AG08396 (cell line): ENCODE data around the gene PPL.
"Not testable (repeated sequence)": the region's sequence is repeated elsewhere in the genome, so short reads cannot be mapped to it uniquely, and the experiment has no call there.

Experiments used
- DNase-seq: peaks from one replicate; pipeline ENCODE4 v3.0.0; 2012; ENCODE audit warnings: low spot score, mixed read lengths

PPL gene, protein sequence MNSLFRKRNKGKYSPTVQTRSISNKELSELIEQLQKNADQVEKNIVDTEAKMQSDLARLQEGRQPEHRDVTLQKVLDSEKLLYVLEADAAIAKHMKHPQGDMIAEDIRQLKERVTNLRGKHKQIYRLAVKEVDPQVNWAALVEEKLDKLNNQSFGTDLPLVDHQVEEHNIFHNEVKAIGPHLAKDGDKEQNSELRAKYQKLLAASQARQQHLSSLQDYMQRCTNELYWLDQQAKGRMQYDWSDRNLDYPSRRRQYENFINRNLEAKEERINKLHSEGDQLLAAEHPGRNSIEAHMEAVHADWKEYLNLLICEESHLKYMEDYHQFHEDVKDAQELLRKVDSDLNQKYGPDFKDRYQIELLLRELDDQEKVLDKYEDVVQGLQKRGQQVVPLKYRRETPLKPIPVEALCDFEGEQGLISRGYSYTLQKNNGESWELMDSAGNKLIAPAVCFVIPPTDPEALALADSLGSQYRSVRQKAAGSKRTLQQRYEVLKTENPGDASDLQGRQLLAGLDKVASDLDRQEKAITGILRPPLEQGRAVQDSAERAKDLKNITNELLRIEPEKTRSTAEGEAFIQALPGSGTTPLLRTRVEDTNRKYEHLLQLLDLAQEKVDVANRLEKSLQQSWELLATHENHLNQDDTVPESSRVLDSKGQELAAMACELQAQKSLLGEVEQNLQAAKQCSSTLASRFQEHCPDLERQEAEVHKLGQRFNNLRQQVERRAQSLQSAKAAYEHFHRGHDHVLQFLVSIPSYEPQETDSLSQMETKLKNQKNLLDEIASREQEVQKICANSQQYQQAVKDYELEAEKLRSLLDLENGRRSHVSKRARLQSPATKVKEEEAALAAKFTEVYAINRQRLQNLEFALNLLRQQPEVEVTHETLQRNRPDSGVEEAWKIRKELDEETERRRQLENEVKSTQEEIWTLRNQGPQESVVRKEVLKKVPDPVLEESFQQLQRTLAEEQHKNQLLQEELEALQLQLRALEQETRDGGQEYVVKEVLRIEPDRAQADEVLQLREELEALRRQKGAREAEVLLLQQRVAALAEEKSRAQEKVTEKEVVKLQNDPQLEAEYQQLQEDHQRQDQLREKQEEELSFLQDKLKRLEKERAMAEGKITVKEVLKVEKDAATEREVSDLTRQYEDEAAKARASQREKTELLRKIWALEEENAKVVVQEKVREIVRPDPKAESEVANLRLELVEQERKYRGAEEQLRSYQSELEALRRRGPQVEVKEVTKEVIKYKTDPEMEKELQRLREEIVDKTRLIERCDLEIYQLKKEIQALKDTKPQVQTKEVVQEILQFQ (N-terminal part only)

GRCh38 chr16:4936991-4937781 is at the start of gene PPL:
Gene PPL (minus strand): TSS chr16:4937148. CDS start chr16:4937045, 103 bp downstream.
- no peak for DNase-seq

DNA sequence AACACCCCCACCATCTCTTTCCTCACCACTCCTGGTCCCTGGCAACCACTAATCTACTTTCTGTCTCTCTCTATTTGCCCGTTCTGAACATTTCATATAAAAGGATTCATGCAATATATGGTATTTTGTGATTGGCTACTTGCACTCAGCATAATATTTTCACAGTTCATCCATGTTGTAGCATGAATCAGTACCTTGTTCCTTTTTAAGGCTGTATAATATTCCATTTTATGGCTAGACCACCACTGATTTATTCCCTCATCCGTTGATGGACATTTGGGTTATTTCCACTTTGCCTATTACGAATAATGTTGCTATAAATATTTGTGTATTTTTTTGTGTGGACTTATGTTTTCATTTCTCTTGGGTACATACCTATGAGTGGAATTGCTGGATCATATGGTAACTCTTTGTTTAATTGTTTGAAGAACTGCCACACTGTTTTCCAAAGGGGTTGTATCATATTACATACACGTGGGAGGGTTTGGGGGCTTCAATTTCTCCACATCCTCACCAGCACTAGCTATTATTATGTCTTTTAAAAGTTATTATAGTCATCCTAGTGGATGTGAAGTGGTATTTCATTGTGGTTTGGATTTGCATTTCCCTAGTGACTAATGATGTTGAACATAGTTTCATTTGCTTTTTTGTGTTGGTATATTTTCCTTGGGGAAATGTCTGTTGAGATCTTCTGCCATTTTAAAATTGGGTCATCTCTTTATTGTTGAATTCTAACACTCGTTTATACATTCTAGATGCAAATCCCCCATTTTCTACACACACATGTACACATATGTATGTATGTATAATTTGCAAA is 47.4 kb upstream of the PPL start:
- no peak for DNase-seq

DNA sequence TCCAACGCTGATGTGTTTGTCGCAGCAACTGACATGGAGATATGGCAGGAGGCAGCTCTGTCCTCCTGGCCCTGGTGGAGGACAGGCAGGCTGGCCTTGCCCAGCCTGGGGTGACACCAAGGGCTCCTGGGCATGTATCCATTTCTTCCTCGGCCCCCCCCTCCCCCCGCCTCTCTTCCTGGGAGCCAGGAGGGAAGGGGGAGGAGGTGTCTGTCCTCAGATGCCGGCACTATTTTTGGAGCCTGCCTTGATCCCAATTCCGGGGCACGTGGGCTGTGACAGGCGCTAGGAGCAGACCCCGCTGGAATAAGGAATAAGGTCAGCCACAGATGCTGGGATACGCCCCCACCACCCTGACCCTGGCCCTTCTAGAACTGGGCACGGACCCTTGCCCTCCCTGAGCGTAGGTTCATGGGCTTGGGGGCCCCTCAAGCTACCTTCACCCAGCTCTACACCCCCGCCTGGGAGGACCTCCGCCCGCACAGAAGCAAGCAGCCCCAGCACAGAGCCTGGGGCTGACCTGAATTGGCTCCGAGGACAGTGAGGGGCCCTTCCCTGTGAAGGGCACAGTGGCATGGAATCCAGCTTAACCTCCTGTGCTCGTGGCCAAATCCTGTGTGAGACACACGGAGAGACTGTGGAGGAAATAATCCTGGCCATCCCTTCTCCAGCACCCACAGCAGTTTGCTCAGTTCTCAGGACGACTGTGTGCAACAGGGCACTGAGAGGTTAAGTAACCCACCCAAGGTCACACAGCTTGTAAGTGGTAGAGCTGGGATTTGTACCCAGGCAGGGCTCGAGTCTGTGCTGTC is 45.3 kb upstream of the PPL start:
- no peak for DNase-seq

GRCh38 chr16:4981473-4981872 is 44.5 kb upstream of the PPL start:
- no peak for DNase-seq

DNA sequence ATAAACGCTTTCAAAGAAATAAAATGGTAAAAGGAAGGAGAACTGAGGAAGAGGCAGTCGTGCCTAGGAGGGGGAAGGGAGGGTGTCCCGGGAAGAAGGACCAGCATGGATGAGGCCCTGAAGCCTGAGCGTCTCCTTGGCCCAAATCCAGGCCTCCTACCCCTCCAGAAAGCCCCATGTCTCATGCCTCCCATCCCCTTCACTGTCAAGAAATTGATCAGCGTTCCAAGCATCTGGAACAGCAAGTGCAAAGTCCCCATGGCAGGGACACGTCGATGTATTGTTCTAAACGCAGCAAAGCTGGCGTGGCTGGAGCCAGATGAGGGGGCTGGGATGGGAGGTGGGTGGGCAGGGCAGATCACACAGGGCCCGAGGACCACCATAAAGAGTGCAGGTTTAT is 43.7 kb upstream of the PPL start:
- DNase-seq = no peak

DNA sequence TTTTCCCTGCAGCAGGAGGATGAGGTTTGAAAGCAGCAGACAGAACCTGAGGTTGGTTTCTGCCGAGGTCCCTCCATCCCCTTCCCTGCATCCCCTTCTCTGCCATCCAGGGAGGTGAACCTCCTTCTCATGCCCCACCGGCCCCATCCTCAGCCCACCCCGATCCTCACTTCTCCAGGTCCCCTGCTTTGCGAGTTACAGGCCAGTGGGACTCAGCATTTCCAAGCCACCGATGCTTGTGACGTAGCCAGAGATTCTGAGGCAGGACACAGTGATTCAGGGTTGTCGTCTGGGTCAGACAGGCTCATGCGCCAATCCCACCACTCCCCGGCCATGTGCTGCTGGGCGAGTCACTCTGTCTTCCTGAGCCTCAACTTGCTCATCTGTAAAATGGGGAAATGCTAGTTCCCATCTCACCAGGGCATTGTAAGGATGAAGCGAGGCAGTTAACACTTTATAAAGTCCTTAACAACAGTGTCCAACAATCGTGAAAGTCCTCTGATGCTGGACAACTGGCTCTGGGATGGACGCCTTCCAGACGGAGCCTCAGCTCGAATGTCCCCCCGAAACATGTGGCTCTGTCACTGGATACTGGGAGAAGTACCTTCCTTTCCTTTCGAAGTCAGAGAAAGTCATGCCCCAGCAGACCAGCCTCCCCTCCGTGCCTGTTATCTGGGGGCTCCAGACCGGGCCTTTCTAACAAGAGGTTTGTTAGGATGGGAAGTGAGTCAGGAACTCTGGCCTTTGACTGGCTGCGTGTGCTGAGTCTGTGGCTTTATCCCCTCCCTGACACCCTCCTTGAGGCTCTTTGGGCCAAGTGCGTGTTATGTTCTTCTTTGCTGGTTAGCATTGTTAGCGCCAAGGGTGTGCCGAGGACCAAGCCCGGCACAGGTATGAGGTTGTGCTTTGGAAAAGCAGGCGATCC is 43.0 kb upstream of the PPL start:
- DNase-seq = no peak

GRCh38 chr16:4979164-4979563 is 42.2 kb upstream of the PPL start:
- DNase-seq = no peak

GRCh38 chr16:4976611-4977145 is 39.7 kb upstream of the PPL start:
- no peak for DNase-seq

- DNase-seq = no peak
These were observed 39.1 kb upstream of the PPL start for GRCh38 chr16:4976079-4976478.

- DNase-seq = no peak
These were observed 36.1 kb upstream of the PPL start for GRCh38 chr16:4972938-4973587.

DNA sequence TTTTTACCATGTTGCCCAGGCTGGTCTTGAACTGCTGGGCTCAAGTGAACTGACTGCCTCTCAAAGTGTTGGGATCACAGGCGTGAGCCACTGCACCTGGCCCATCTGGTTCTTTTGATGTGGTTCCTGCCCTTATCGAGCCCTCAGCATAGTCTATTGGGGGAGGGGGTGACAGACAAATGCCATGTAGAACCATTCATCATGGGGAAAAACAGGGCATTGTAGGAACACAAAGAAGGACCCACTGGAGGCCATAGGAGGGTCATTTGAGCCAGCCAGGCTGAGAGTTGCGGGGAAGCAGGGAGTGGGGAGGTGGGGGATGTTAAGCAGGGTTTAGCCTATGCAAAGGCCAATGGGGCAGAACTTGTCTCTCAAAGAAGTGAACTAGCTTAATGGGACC is 33.1 kb upstream of the PPL start:
- no peak for DNase-seq

DNA sequence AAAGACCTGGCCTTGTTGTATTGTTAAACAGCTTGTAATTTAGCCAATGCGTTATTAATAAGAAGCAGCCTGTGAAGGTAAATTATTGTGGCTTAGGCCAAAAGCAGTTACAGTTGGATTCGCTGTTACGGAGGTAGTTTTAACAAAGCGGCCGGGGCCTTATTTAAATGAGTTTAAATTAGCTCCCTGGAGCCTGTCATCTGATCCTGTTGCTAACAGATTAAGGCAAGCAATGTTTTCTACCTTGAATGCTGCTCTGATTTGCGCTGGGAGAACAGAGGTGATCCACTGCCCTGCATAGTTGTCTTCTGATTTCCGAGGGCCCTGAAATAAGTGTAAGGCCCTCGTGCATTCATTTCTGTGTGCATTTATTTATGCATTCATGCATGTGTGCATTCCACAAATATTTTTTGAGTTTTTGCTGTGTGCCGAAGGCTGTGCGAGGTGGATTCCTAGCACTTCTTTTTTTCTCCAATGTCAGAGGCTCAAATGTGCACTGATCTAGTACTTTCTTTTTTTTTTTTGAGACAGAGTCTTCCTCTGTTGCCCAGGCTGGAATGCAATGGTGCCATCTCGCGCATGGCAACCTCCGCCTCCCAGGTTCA is 32.0 kb upstream of the PPL start:
- no peak for DNase-seq

DNA sequence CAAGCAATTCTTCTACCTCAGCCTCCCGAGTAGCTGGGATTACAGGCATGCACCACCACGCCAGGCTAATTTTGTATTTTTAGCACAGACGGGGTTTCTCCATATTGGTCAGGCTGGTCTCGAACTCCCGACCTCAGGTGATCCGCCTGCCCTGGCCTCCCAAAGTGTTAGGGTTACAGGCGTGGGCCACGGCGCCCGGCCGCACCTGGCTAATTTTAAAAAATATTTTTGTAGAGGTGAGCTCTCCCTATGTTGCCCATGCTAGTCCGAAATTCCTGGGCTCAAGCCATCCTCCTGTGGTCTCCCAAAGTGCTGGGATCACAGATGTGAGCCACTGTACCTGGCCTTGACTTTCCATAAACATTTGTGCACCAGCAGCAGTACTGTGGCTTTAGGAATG is 31.3 kb upstream of the PPL start:
- not testable (repeated sequence) for DNase-seq

DNA sequence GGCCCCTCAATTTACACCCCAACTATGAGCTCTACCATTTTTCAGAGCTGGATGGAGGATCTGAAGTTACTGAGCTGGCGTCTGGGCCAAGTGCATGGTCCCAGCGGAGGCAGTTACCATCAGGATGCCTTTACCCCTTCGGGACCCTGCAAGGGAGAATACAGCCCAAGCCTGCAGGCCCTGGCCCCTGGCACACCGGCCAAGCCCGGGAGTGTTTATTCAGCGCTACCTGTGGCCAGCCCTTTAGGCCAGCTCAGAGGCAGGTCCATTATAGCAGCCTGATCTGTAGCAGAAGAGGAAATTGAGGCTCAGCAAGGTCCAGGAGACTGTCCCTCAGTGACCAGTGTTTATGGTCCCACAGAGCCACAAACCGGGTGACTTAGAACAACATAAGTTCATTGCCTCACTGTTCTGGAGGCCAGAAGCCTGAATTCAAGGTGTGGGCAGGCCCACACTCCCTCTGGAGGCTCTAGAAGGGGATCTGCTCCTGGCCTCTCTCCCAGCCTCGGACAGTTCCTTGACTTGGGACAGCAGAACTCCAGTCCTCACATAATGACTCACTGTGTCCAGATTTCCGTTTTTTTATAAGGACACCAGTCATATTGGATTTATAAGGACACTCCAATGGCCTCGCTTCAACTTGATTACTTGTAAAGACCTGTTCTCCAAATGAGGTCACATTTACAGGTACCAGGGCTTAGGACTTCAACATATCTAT is 29.9 kb upstream of the PPL start:
- DNase-seq = no peak

- DNase-seq = not testable (repeated sequence)
These were observed 26.6 kb upstream of the PPL start for GRCh38 chr16:4963527-4963926.

- DNase-seq = no peak
These were observed 25.8 kb upstream of the PPL start for GRCh38 chr16:4962716-4963115.

DNA sequence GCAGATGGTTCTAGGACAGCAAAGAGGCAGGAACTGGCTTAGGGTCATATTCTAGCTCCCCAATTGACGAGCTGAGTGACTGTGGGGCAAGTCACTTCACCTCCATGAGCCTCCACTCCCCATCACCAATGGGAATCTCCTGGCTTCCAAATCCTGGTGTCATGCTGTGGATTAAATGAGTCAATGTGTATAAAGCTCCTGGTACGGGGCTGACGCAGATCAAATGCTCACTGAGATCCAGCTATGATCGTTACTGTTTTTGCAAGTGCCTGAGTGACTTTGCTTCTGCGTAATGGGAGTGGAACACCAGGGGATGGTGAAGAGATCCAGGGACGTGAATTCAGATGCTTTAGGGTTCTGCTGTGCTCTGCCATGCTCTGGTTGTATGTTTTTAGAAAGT is 23.6 kb upstream of the PPL start:
- no peak for DNase-seq
